IgD-negative memory B cell (primary cell): ENCODE data around the gene PML. TPM values are rescaled to one million over a fixed set of nuclear protein-coding genes. Genes with fewer than 3 reads are reported as not detected.
"Not testable (repeated sequence)": the region's sequence is repeated elsewhere in the genome, so short reads cannot be mapped to it uniquely, and the experiment has no call there.

Experiments used
- H3K27ac Mint-ChIP-seq, 3 donors: one replicate each; pipeline ENCODE4 v1.8.0; 2020 to 2022; ENCODE audit warnings: mild to moderate bottlenecking in 3 of 3, mixed read lengths in 3 of 3, moderate library complexity in 1 of 3
- H3K27me3 Mint-ChIP-seq: one replicate; pipeline ENCODE4 v1.8.0; 2021; ENCODE audit warnings: mixed read lengths
- H3K36me3 Mint-ChIP-seq: one replicate; pipeline ENCODE4 v1.8.0; 2020; ENCODE audit warnings: mild to moderate bottlenecking, mixed read lengths
- H3K4me1 Mint-ChIP-seq, 3 donors: one replicate each; pipeline ENCODE4 v1.8.0; 2020 to 2022; ENCODE audit warnings: mixed read lengths in 3 of 3, mild to moderate bottlenecking in 1 of 3
- H3K4me3 Mint-ChIP-seq, 4 donors: one replicate each; pipeline ENCODE4 v1.8.0; 2020 to 2022; ENCODE audit warnings: mild to moderate bottlenecking in 4 of 4, mixed read lengths in 4 of 4, moderate library complexity in 3 of 4
- H3K9me3 Mint-ChIP-seq, 3 donors: one replicate each; pipeline ENCODE4 v1.8.0; 2020 to 2021; ENCODE audit warnings: mixed read lengths in 3 of 3, mild to moderate bottlenecking in 1 of 3
- polyA plus RNA-seq: library from polyadenylated mRNA; unstranded; fragments of 300-500 nt; fragmentation: Illumina TruSeq; gene quantifications from one replicate; pipeline ENCODE4 v1.2.3, GENCODE V29; 2021

PML gene
- polyA plus RNA-seq, 1 donor from 2014 or later = 43.4 TPM

GRCh38 chr15:73954188-73955145, 40.0 kb upstream of the PML start:
- Mint-ChIP-seq H3K4me3 (no peak overlapping the region), H3K4me1 (peaks cover 5 to 12% (median 9%) of the 10 kb centered on the region in 3 donors), H3K27me3 (no peaks in the 10 kb centered on the region), H3K27ac (no peak overlapping the region), H3K36me3 (no peaks in the 10 kb centered on the region), H3K9me3 (no peaks in the 10 kb centered on the region)

GRCh38 chr15:73955326-73955725, 39.2 kb upstream of the PML start:
- Mint-ChIP-seq H3K4me3 (no peak overlapping the region), H3K27me3 (no peaks in the 10 kb centered on the region), H3K36me3 (no peaks in the 10 kb centered on the region), H3K27ac (no peak overlapping the region), H3K9me3 (no peaks in the 10 kb centered on the region), H3K4me1 (peaks cover 5 to 16% (median 12%) of the 10 kb centered on the region in 3 donors)

DNA sequence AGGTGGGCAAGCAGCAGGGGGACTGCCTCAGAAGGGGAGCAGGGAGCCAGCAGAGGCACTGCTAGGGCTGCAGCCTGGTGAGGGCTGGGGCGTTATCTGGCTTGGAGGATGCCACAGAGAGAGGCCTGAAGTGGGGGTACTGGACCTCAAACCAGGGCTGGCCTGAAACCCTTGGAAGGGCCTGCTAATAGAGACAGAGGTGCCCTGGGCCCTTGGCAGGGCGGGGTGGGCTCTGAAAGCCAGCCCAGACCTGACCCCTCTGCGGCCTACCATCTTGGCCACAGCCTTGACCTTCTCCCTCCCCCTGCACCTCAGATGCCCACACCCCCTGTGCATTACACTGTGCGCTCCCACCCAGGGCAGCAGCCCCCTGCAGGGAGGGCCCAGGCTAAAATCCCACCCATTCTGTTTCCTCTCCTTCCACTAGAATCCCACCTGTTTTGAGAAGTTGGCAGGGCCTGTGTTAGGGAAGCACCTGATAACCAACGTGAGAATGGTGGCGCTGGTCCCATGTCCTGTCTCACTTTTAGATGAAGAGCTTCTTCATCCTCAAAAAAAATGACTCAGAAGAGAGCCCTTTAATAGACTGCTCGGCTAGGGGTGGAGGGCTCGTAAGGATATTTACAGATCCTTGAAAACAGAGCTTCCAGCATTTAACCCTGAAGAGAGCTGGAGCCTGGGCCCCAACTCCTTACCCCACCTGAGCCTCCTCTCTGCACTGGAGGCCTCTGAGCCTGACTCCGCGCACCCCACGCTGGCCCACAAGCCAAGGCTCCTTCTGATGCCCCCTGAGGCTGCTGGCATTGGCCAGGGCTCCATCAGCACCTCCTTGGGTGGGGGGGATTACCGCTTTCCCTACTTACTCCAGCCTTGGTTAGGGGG, 38.4 kb upstream of the PML start:
- Mint-ChIP-seq H3K27me3 (no peaks in the 10 kb centered on the region), H3K36me3 (no peaks in the 10 kb centered on the region), H3K4me3 (no peak overlapping the region), H3K4me1 (peaks cover 4 to 12% (median 9%) of the 10 kb centered on the region in 3 donors), H3K9me3 (no peaks in the 10 kb centered on the region), H3K27ac (no peak overlapping the region)

DNA sequence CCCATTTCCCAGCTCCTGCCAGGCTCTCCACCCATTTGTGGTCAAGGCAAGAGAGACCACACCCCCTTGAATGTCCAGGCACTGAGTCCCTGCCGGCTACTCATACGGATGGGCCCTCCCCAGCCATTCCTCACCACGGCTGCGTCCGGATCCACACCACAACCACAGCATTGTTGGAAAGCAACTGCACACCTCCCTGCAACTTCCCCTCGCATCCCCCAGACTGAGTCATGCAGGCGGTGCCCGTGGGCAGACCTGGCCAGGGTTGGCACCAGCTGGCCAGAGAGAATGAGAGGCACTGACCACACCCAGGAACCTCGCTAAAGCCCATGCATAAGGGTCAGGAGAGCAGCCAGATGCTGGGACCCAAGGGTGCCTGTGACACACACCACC, 37.8 kb upstream of the PML start:
- Mint-ChIP-seq H3K36me3 (no peaks in the 10 kb centered on the region), H3K4me3 (no peak overlapping the region), H3K27ac (no peak overlapping the region), H3K27me3 (no peaks in the 10 kb centered on the region), H3K4me1 (peaks cover 0 to 10% (median 9%) of the 10 kb centered on the region in 3 donors), H3K9me3 (no peaks in the 10 kb centered on the region)

GRCh38 chr15:73957276-73957675, 37.2 kb upstream of the PML start:
- Mint-ChIP-seq H3K36me3 (no peaks in the 10 kb centered on the region), H3K27me3 (no peaks in the 10 kb centered on the region), H3K27ac (no peak overlapping the region), H3K4me1 (peaks cover 0 to 10% (median 9%) of the 10 kb centered on the region in 3 donors), H3K9me3 (no peaks in the 10 kb centered on the region), H3K4me3 (no peak overlapping the region)

- Mint-ChIP-seq H3K4me1 (peaks cover 0 to 10% (median 9%) of the 10 kb centered on the region in 3 donors), H3K27ac (no peak overlapping the region), H3K4me3 (no peak overlapping the region), H3K27me3 (peaks cover 2% of the 10 kb centered on the region), H3K36me3 (no peaks in the 10 kb centered on the region), H3K9me3 (no peaks in the 10 kb centered on the region)
Measured at GRCh38 chr15:73957785-73958184, 36.7 kb upstream of the PML start.

DNA sequence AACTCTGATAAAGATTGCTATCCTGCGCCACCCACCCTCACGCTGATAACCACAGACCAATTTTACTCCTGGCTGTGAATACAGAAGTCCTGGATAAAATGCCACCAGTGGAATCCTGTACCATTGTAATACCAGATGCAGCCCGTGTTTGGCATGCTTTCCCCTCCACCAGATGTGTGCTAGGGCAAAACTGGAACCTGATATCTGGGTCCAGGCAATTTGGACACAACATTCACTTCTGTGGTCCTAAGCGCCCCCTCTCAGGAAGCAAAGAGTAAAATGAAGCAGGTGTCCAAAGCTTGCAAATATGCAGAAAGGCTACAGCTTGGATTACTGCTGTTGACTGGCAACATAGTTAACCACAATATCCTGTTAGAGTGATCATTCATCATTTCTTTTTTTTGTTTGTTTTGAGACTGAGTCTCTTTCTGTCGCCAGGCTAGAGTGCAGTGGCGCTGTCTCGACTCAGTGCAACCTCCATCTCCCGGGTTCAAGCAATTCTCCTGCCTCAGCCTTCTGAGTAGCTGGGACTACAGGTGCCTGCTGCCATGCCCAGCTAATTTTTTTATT, 35.4 kb upstream of the PML start:
- peak overlapping the region in 2 of 4 donors; percentile 47 to 56 for H3K4me3 Mint-ChIP-seq
- peak overlapping the region in 1 of 3 donors; percentile 8 for H3K27ac Mint-ChIP-seq
- H3K36me3 Mint-ChIP-seq = no peaks in the 10 kb centered on the region
- H3K4me1 Mint-ChIP-seq = peaks cover 0 to 10% (median 9%) of the 10 kb centered on the region in 3 donors
- peaks cover 2% of the 10 kb centered on the region for H3K27me3 Mint-ChIP-seq
- no peaks in the 10 kb centered on the region for H3K9me3 Mint-ChIP-seq

GRCh38 chr15:73959801-73960200, 34.7 kb upstream of the PML start:
- H3K27me3 Mint-ChIP-seq = peaks cover 2% of the 10 kb centered on the region
- no peaks in the 10 kb centered on the region for H3K36me3 Mint-ChIP-seq
- peaks cover 0 to 11% (median 11%) of the 10 kb centered on the region in 3 donors for H3K4me1 Mint-ChIP-seq
- no peak overlapping the region for H3K27ac Mint-ChIP-seq
- H3K4me3 Mint-ChIP-seq = no peak overlapping the region
- H3K9me3 Mint-ChIP-seq = no peaks in the 10 kb centered on the region

DNA sequence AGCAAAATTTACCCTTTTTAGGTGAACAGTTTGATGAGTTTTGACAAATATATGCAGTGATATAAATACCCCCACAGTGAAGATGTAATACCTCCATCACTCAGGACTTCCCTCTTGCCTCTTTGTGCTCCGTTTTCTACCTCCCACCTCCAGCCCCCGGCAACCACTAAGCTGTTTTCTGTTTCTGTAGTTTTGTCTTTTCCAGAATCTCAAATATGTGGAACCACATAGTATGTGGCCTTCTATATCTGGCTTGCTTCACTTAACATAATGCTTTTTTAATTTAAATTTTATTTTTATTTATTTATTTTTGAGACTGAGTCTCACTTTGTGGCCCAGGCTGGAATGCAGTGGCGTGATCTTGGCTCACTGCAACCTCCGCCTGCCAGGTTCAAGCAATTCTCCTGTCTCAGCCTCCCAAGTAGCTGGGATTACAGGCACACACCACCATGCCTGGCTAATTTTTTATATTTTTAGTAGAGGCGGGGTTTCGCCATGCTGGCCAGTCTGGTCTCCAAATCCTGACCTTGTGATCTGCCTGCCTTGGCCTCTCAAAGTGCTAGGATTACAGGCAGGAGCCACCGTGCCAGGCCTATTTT, 33.9 kb upstream of the PML start:
- H3K36me3 Mint-ChIP-seq, H3K27ac Mint-ChIP-seq, H3K9me3 Mint-ChIP-seq, H3K4me3 Mint-ChIP-seq, H3K27me3 Mint-ChIP-seq: not testable (repeated sequence)
- peaks cover under 1 to 19% (median 11%) of the 10 kb centered on the region in 3 donors for H3K4me1 Mint-ChIP-seq

DNA sequence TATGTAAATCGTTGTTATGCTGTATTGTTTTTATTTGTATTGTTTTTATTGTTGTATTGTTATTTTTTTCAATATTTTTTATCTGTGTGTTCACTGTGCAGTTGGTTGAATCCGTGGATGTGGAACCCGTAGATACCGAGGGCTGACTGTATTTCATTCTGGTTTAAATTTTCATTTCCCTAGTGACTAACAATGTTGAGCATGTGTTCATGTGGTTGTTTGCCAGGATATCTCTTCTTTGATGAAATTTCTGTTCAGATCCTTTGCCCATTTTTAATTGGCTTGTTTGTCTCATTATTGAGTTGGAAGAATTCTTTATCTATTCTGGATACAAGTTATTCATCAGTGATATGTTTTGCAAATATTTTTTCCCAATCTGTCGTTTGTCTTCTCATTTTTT, 32.1 kb upstream of the PML start:
- Mint-ChIP-seq H3K4me3 (no peak overlapping the region), H3K36me3 (no peaks in the 10 kb centered on the region), H3K27ac (no peak overlapping the region), H3K9me3 (no peaks in the 10 kb centered on the region), H3K4me1 (peaks cover 12 to 30% (median 18%) of the 10 kb centered on the region in 3 donors), H3K27me3 (peaks cover 6% of the 10 kb centered on the region)

GRCh38 chr15:73964736-73965093, 29.8 kb upstream of the PML start:
- Mint-ChIP-seq H3K36me3 (no peaks in the 10 kb centered on the region), H3K4me3 (peak overlapping the region; percentile 24 to 92 (median 82)), H3K27me3 (peaks cover 9% of the 10 kb centered on the region), H3K27ac (peak overlapping the region in 1 of 3 donors; percentile 12), H3K4me1 (peaks cover 9 to 21% (median 12%) of the 10 kb centered on the region in 3 donors), H3K9me3 (no peaks in the 10 kb centered on the region)

- peaks cover 9 to 20% (median 12%) of the 10 kb centered on the region in 3 donors for H3K4me1 Mint-ChIP-seq
- H3K9me3 Mint-ChIP-seq = no peaks in the 10 kb centered on the region
- H3K4me3 Mint-ChIP-seq = peak overlapping the region; percentile 24 to 92 (median 82)
- peak overlapping the region in 2 of 3 donors; percentile 26 to 59 for H3K27ac Mint-ChIP-seq
- no peaks in the 10 kb centered on the region for H3K36me3 Mint-ChIP-seq
- H3K27me3 Mint-ChIP-seq = peaks cover 9% of the 10 kb centered on the region
Measured at GRCh38 chr15:73965094-73965757, 29.3 kb upstream of the PML start.

GRCh38 chr15:73965758-73966113, 28.8 kb upstream of the PML start:
- H3K9me3 Mint-ChIP-seq = no peaks in the 10 kb centered on the region
- peak overlapping the region; percentile 23 to 92 (median 82) for H3K4me3 Mint-ChIP-seq
- peak overlapping the region in 1 of 3 donors; percentile 26 for H3K27ac Mint-ChIP-seq
- peaks cover 9 to 20% (median 12%) of the 10 kb centered on the region in 3 donors for H3K4me1 Mint-ChIP-seq
- no peaks in the 10 kb centered on the region for H3K36me3 Mint-ChIP-seq
- peaks cover 9% of the 10 kb centered on the region for H3K27me3 Mint-ChIP-seq

DNA sequence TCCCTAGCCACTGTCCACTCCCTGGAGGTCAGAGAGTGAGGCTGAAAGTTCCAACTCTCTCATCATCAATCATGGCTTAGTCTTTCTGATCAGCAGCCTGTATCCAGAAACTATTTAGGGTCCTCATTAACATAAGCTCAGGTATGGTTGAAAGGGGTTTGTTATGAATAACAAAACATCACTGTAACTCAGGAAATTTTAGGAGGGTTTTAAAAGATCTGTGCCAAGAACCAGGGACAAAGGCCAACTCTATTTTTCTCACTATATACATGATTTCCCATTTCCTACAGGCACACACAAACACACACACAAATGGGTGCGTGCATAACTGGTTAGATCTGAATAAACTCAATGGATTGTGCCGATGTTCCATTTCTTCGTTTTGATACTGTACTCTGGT, 26.1 kb upstream of the PML start:
- Mint-ChIP-seq H3K9me3 (no peaks in the 10 kb centered on the region), H3K4me3 (no peak overlapping the region), H3K27ac (no peak overlapping the region), H3K4me1 (peaks cover 14 to 24% (median 17%) of the 10 kb centered on the region in 3 donors), H3K27me3 (peaks cover 10% of the 10 kb centered on the region), H3K36me3 (no peaks in the 10 kb centered on the region)
